HepG2 (cell line): ENCODE data around the gene ARL6. TPM values are rescaled to one million over a fixed set of nuclear protein-coding genes. Genes with fewer than 3 reads are reported as not detected.

ENCODE experiments used
- JARID2 ChIP-seq: sonication (generic); formaldehyde crosslinking; IDR thresholded peaks from 2 replicates; pipeline ENCODE4 v1.8.1; 2023; ENCODE audit warnings: missing genetic modification reagents, inconsistent platforms; ENCODE audit not compliant: insufficient replicate concordance
- KMT2A ChIP-seq: sonication (generic); formaldehyde crosslinking; IDR thresholded peaks from 2 replicates; pipeline ENCODE4 v1.4.0; 2020; ENCODE audit warnings: missing genetic modification reagents
- NFE2L2 ChIP-seq: fragments of 150-350 bp; IDR thresholded peaks from 2 replicates; pipeline ENCODE4 v1.6.1; 2014; ENCODE audit warnings: low read length
- PAXIP1 ChIP-seq: sonication (generic); formaldehyde crosslinking; conservative IDR thresholded peaks from 2 replicates; pipeline ENCODE4 v1.4.0; 2020; ENCODE audit warnings: mild to moderate bottlenecking, missing genetic modification reagents, moderate library complexity
- ZNF296 ChIP-seq: sonication (generic); formaldehyde crosslinking; conservative IDR thresholded peaks from 2 replicates; pipeline ENCODE4 v1.5.0; 2020; ENCODE audit warnings: mild to moderate bottlenecking, missing genetic modification reagents
- ZNF331 ChIP-seq: sonication (generic); formaldehyde crosslinking; IDR thresholded peaks from 2 replicates; pipeline ENCODE4 v1.4.0; 2020; ENCODE audit warnings: missing genetic modification reagents
- ZNF484 ChIP-seq: sonication (generic); formaldehyde crosslinking; IDR thresholded peaks from 2 replicates; pipeline ENCODE4 v1.5.1; 2020; ENCODE audit warnings: mild to moderate bottlenecking, low read depth, missing genetic modification reagents, borderline replicate concordance
- ZNF549 ChIP-seq: sonication (generic); formaldehyde crosslinking; IDR thresholded peaks from 2 replicates; pipeline ENCODE4 v1.5.0; 2020; ENCODE audit warnings: missing genetic modification reagents
- ZNF572 ChIP-seq: sonication (generic); formaldehyde crosslinking; IDR thresholded peaks from 2 replicates; pipeline ENCODE4 v1.5.1; 2020; ENCODE audit warnings: mild to moderate bottlenecking, missing genetic modification reagents
- ZNF746 ChIP-seq: sonication (generic); formaldehyde crosslinking; IDR thresholded peaks from 2 replicates; pipeline ENCODE4 v1.8.0; 2022; ENCODE audit warnings: mild to moderate bottlenecking, missing genetic modification reagents
- polyA plus RNA-seq, 8 experiments: library from polyadenylated mRNA; depleted of rRNA in 3 of 8; stranded (reverse) in 7 of 8; unstranded in 1 of 8; fragments of >200 nt; fragmentation: Illumina TruSeq in 4 of 8; extraction: Trizol in 4 of 8; gene quantifications; 2 replicates each; pipeline versions ENCODE4 v1.2.1 to v1.2.3, GENCODE V29; 2011 to 2016; ENCODE audit warnings: low read depth in 4 of 8, missing spikeins in 1 of 8, mixed read lengths in 1 of 8; ENCODE audit not compliant: insufficient read depth in 1 of 8
- total RNA-seq, 5 experiments: library from RNA; depleted of rRNA; stranded (reverse); fragments of >200 nt; fragmentation: Illumina TruSeq; extraction: Trizol; gene quantifications; 2 replicates each; pipeline ENCODE4 v1.2.3, GENCODE V29; 2016; ENCODE audit warnings: low read depth in 1 of 5
- TF ChIP-seq, protein P1 (sequence below): sonication (generic); formaldehyde crosslinking; conservative IDR thresholded peaks from 2 replicates; pipeline ENCODE4 v1.8.0; 2022; ENCODE audit warnings: missing genetic modification reagents
- TF ChIP-seq, protein P2 (sequence below): sonication (generic); formaldehyde crosslinking; IDR thresholded peaks from 2 replicates; pipeline ENCODE4 v1.8.0; 2022; ENCODE audit warnings: low read depth, missing genetic modification reagents
- TF ChIP-seq, protein P3 (sequence below): IDR thresholded peaks from 2 replicates; pipeline ENCODE4 v1.6.1; 2016; ENCODE audit warnings: low read depth, missing genetic modification reagents, missing compliant biosample characterization

Gene ARL6
- total and polyA plus RNA-seq, 2 of the 13 experiments (the other 11 are each of a cell fraction or from before 2014, with no cell fraction given) = 1.3 to 3.7 TPM

DNA sequence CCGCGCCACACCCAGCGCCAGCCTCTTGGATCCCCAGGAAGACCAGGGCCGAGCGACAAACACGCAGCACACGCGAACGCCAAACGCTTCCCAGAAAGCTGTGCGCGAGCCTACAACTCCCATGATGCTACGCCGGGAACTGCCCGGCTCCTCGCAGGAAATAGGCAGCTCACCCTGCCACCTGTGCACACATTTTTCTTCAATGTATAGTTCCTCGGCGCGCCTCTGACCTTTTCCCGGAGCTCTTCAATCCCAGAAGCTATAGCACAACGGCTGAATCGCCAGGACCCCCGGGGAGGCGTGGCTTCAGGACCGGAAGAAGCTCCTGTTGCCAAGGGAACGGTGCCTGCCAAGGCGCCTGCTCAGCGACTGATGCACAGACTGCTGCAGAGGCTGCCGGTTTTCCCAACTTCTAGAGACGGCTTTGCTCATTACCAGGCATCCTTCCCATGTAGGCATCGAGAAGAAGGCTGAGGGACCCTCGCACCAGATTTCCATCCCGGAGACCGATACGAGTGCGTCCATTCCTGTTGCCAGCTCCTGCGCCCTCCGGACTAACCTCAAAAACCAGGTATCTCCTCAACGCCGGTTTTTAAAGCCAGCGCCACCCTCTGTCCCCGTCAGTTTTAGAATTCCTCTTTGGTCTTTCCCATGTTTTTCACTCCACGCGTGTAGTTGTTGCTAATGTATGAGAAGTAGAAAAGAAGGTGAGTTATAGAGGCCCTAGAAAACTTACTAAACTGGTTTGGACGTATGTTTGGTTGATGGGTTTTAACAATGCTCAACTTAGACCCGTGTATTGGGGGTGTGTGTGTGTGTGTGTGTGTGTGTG, at the start of gene ARL6 (continued):
- TF ChIP-seq ZNF296 (CRISPR knock-in tag) (0 out of 2 replicates have a peak, but pooled peaks have one; percentile 68), ZNF572 (CRISPR knock-in tag) (no peak), ZNF746 (no peak), ZNF331 (CRISPR knock-in tag) (peak; percentile 19; the same call in 1 of the 2 replicates), JARID2 (no peak), ZNF549 (CRISPR knock-in tag) (no peak), PAXIP1 (CRISPR knock-in tag) (no peak), NFE2L2 (no peak), KMT2A (no peak), ZNF484 (CRISPR knock-in tag) (no peak)
- TF ChIP-seq, protein P1, sequence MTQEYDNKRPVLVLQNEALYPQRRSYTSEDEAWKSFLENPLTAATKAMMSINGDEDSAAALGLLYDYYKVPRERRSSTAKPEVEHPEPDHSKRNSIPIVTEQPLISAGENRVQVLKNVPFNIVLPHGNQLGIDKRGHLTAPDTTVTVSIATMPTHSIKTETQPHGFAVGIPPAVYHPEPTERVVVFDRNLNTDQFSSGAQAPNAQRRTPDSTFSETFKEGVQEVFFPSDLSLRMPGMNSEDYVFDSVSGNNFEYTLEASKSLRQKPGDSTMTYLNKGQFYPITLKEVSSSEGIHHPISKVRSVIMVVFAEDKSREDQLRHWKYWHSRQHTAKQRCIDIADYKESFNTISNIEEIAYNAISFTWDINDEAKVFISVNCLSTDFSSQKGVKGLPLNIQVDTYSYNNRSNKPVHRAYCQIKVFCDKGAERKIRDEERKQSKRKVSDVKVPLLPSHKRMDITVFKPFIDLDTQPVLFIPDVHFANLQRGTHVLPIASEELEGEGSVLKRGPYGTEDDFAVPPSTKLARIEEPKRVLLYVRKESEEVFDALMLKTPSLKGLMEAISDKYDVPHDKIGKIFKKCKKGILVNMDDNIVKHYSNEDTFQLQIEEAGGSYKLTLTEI (CRISPR knock-in tag) = no peak
- TF ChIP-seq, protein P2, sequence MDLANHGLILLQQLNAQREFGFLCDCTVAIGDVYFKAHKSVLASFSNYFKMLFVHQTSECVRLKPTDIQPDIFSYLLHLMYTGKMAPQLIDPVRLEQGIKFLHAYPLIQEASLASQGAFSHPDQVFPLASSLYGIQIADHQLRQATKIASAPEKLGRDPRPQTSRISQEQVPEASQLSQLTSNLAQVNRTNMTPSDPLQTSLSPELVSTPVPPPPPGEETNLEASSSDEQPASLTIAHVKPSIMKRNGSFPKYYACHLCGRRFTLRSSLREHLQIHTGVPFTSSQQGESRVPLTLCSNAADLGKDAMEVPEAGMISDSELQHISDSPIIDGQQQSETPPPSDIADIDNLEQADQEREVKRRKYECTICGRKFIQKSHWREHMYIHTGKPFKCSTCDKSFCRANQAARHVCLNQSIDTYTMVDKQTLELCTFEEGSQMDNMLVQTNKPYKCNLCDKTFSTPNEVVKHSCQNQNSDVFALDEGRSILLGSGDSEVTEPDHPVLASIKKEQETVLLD (CRISPR knock-in tag) = no peak
- TF ChIP-seq, protein P3, sequence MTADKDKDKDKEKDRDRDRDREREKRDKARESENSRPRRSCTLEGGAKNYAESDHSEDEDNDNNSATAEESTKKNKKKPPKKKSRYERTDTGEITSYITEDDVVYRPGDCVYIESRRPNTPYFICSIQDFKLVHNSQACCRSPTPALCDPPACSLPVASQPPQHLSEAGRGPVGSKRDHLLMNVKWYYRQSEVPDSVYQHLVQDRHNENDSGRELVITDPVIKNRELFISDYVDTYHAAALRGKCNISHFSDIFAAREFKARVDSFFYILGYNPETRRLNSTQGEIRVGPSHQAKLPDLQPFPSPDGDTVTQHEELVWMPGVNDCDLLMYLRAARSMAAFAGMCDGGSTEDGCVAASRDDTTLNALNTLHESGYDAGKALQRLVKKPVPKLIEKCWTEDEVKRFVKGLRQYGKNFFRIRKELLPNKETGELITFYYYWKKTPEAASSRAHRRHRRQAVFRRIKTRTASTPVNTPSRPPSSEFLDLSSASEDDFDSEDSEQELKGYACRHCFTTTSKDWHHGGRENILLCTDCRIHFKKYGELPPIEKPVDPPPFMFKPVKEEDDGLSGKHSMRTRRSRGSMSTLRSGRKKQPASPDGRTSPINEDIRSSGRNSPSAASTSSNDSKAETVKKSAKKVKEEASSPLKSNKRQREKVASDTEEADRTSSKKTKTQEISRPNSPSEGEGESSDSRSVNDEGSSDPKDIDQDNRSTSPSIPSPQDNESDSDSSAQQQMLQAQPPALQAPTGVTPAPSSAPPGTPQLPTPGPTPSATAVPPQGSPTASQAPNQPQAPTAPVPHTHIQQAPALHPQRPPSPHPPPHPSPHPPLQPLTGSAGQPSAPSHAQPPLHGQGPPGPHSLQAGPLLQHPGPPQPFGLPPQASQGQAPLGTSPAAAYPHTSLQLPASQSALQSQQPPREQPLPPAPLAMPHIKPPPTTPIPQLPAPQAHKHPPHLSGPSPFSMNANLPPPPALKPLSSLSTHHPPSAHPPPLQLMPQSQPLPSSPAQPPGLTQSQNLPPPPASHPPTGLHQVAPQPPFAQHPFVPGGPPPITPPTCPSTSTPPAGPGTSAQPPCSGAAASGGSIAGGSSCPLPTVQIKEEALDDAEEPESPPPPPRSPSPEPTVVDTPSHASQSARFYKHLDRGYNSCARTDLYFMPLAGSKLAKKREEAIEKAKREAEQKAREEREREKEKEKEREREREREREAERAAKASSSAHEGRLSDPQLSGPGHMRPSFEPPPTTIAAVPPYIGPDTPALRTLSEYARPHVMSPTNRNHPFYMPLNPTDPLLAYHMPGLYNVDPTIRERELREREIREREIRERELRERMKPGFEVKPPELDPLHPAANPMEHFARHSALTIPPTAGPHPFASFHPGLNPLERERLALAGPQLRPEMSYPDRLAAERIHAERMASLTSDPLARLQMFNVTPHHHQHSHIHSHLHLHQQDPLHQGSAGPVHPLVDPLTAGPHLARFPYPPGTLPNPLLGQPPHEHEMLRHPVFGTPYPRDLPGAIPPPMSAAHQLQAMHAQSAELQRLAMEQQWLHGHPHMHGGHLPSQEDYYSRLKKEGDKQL (CRISPR knock-in tag) = 0 out of 2 replicates have a peak, but pooled peaks have one; percentile 40
